NCI-H1092 (cell line): ENCODE data around the gene ZFAND2B.

Source experiments
- DNase-seq: peaks from one replicate; lab custom pipeline; 2025; lab: John Stamatoyannopoulos, UW

Gene ZFAND2B

DNA sequence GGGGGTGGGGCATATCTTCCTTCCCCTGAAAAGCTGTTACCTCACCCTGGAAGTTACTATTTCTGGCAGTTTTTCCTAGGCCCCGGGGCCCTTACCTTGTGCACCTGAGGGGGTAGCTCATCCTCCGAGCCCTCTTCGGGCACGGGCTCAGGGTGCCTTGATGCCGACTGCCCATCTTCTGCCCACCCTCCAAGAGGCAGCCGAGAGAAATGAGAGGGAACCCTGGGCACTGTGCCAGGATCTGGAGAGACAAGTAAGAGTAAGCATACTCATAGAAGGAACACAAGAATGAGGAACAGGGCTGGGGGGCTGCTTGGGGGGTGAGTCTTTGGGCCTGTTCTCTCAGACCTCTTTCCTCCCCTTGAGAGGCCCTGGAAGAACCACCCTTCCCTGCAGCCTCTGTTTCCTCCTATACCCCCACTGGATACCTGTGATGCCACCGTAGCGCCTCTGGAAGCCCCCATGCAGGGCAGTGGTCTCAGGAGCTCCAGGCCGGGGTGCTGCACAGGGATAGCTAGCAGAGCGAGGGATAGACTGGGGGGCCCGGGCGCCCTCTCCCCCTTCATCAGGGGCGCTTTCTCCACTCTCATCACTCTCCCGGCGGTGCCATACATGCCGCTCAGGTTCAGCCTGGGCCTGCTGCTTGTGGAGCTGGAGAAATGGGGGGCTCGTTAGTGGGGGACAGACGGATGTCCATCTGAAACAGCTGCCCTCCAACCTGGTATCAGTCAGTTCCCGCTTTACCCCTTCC lies 14.2 kb downstream of the ZFAND2B start:
- no peak for DNase-seq

DNA sequence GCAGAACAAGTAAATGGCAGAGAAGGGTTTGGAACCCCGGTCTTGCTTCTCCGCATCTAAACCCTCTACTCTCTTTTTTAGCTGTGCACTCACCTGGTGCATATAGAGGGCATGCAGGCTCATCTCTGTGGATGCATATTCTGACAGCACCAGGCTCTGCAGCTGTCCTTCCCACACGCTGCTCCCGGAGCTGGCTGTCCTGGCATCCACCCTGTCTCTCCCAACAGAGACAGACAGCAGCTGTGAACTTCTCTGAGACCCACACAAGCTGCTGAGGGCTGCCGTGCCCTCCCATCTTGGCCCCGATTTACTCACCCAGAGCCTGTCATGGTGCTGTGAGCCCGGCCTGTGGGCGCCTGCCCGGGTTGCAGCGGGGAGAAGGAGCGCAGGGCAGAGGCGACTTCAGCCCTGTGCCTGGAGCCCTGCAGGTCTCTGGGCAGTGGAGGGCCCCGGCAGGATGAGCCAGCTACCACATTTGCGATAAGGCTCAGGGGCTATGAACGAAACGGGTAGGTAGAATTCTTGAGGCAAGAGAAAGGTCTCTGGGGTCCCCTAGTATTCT lies 15.5 kb downstream of the ZFAND2B start:
- DNase-seq: no peak

DNA sequence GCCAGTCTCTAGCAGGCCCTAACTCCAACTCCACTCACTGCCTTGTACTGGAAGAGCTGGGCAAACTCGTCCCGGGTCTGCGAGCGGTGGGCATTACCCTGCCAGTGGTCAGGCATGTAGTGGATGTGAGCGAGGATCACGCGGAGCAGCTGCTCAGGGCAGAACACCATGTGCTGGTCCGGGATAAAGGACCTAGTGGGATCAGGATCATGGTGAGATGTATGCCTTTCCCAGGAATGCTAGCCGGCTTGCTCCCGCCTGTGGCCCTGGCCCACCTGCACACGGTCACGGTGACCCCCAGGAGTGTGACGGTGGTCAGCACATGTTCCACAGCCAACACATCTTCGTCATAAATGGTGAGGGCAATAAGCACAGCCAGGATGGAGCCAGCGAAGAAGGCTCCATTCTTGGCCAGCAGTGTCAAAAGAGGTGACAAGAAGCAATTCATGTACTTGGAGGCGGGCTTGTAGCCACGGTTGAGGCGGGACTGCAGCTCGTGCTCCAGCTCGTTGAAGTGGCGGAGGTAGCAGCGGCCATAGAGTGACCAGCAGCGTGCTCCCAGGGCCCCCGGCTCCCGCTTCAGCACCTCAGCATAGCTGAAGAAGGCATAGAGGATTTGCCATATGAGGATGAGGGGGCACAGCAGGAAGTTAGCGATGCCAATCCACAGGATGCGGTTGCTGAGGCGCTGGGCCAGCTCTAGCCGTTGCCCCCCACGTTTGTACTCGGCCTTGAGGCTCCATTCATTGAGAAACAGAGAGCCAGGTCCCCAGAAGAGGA lies 17.4 kb downstream of the ZFAND2B start:
- DNase-seq: no peak

DNA sequence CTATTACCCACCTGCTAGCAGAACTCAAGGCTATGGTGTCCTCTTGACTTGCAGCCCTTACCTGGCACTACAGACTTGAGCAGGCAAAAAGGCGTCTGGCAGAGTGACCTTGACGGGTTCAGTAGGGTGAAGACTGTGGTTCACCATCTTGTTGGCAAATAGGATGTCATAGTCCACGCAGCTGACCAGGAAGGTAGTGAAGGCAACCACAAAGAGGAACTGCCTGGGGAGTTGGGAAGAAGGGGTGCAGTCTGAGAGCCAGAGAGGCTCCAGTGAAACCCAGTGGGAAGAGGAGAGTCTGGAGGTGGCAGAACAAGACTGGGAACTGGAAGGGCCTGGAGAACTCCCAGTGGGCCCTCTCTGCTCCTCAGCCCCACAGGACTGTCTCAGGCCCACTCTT lies 18.8 kb downstream of the ZFAND2B start:
- no peak for DNase-seq

DNA sequence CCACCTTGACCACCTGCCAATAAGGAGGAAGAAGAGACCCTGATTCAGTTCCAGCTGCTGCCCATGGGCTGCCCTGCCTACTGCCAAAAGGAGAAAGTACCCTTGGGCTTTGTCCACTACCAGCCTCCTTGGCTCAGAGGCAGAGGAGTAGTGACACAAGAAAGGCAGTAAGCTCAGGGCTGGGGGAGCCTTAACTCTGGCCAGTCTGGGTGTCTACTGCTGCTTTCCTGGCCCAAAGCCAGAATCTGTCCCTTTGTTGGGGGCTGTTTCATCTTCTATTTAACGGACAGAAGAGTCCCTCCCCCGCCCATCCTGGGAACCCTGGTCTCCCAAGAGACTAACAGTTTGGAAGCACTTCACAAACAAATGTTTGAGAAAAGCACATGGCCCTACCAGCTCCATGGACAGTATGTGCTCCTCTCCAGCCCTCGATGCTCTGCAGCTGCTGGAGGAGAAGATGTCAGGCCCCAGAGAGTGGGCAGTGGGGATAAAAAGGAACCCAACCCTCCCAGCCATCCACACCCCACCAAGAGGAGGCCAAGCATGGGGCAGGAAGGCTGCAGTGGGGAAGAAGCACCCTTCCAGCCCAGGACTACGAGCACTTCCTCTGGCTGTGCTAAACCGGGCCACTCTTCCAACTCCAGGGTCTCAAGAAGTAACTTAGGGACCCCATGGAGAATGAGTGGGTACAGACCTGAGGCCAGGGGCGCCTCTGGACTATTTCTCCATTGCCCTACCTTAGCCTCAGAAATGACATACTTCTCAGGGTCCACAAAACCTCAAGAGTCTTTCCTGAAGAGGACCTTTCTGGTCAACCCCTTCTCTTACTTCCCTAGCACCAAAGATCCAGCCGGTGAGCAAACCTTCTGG lies 21.7 kb downstream of the ZFAND2B start:
- no peak for DNase-seq

DNA sequence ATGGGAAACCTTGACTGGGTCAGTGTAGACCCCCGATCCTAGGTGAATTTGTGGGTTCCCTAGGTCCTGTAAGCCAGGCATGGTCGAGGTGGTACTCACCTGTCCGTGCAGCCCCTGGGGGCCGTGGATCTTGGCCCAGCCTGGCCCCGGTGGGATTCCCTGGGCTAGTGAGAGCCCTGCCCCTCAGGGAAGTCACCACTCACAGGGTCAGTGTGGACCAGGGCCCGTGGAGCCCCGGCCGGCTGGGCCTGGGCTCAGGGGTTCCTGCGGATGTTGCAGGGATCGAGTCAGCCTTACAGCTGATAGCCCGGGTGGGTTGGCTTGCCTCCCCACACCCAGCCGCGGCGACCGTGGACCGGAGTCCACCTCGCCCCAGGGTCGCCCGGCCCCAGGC lies 22.3 kb downstream of the ZFAND2B start:
- no peak for DNase-seq

DNA sequence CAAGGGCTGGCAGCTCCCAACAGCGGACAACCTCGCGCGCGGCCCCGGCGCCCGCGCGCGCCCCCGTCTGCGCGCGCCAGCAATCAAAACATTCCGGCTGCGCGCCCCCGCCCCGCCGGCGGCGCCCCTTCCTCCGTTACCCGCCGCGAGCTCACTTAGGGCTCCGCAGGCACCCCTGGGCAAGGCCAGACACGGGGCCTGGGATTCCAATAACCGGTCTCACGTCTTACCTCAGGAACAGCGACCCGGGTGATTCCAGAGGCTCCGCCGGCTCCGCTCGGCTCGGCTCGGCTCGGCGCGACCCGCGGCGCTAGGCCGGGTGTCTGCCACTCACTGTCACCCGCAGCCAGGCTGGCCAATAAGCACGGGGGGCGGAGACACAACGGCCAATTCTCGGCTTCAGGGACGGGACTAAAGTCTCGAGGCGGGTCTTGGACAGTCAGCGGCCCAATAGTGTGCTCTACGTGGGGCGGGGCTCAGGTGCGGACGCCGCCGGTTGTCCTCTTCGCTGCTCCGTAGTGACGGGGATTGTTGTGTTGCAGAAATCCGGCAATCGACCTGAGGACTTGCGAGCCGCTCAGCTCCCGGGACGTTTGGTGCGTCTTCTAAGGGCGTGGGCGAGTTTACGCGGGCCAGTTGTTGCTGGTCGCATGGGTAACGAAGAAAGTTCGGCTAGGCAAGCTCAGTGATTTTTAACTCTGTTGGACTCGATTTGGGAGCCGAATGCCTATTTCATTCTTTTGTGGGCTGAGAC lies 22.9 kb downstream of the ZFAND2B start, which contains the start of the genes ANKZF1 and ATG9A:
ANKZF1 (plus strand) TSS at position 502 of the 754 bp plus-strand sequence. CDS start 452 bp downstream, outside the sequence.
ATG9A (minus strand) TSS at position 332 of the 754 bp plus-strand sequence. CDS start 1,612 bp downstream, outside the sequence.
- peak; percentile 94 for DNase-seq

- DNase-seq: no peak
Measured at GRCh38 chr2:219230059-219230540, 23.5 kb downstream of the ZFAND2B start.

DNA sequence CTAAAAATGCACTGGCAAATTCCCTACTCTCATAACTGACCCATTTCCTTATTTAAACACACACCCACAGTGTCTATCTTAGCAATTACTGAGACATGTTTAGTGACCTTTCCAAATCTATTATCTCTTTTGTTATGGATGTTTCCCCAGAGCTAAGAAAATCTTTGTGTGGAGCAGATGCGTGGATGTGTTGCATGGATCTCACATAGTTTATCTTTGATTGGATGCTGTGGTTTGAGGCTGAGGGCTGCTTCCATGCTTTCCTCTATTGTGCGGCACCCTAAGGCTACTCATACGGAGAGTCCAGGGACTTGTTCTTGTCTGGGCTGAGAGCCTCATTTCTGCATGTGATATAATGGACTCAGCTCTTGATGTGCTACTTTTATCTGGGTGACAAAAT lies 27.7 kb downstream of the ZFAND2B start:
- DNase-seq: no peak

DNA sequence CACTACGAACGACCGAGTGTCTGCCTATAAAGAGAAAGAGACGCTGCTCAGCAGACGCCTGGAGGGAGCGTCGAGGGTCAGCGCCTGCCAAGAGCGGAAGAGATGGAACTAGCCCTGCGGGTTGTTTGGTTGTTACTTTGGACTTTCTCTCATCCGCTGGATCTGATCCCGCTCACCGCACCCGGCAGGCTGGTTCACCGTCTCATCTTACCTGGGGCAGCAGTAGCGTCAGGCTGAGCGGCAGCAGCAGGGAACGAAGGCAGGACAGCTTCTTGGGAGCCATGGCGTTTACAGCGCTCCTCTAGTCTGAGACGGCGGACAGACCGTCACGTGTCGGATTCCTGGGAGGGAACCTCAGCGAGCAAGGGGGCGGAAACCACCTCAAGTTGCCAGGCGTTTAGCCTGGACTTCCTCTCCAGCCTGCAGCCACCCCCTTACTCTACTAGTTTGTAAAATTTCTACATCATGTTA lies 36.7 kb downstream of the ZFAND2B start:
- DNase-seq: no peak

DNA sequence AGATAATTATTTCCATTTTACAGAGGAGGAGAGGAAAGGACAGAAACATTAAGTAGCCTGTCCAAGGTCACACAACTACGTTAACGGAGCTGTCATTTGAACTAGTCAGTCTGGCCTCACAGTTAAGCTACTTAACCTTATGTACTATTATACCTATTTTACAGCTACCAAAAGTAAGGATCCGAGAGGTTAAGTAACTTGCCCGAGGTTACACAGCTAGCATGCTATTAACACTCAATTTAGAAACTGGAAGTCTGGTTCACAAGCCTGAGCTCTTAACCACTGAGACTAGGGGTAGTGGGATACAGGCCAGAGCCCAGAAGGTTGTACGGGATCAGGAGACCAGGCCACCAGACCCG lies 38.2 kb downstream of the ZFAND2B start:
- no peak for DNase-seq

GRCh38 chr2:219245148-219245898 lies 38.7 kb downstream of the ZFAND2B start, which contains the start of the genes GLB1L and STK16:
Gene GLB1L (minus strand): TSS chr2:219245444. CDS start chr2:219243573, 1,871 bp downstream.
Gene STK16 (plus strand): TSS chr2:219245479. CDS start chr2:219246000, 521 bp downstream.
- DNase-seq: peak; percentile 73

DNA sequence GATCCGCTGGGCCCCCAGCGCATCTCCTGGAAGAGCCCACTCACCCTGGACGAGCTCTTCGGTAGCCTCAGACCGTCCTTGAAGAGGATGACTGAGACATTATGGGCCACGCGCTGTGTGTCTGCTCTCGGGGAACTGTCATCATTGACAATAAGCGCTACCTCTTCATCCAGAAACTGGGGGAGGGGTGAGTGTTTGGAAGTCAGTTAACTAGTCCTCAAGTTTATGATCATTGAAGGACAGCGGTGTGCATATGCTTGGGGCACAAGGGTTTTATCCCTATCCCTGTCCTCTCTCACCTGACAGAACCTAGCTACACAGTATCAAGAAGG lies 39.3 kb downstream of the ZFAND2B start:
- no peak for DNase-seq

GRCh38 chr2:219246559-219246958 lies 40.0 kb downstream of the ZFAND2B start:
- no peak for DNase-seq

DNA sequence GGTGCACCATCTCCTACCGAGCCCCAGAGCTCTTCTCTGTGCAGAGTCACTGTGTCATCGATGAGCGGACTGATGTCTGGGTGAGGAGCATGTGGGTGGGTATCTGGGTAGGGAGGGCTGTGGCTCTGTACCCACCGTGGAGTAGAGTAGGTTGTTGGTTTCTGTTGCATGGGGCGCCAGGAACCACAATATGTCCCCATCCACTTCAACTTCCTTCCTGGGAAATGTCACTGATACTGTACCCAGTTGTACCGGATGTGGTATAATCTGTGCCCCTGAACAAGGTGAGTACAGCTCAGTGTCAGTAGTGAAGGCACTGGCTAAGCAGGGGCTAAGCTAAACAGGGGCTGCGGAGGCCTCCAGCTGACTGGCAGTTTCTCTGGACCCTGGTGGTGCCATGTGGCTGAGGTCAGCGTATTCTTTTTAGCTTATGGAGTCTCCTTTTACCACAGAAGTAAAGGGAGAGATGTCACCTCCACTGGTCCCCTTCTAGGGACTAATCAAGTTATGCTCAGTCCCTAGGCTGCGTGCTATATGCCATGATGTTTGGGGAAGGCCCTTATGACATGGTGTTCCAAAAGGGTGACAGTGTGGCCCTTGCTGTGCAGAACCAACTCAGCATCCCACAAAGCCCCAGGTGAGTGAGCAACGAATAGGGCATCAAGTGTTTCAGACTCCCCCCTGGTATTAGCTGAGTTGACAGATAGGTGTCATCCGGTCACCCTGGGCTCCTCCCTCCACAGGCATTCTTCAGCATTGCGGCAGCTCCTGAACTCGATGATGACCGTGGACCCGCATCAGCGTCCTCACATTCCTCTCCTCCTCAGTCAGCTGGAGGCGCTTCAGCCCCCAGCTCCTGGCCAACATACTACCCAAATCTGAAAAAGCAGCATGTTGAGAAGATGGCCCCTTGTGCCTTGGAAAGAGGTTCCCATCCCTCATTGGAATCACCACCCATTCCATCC lies 41.4 kb downstream of the ZFAND2B start:
- no peak for DNase-seq

GRCh38 chr2:219248845-219249202 lies 42.2 kb downstream of the ZFAND2B start:
- DNase-seq: no peak

GRCh38 chr2:219249203-219249980 lies 42.8 kb downstream of the ZFAND2B start:
- peak; percentile 10 for DNase-seq
